ENCODE results near the gene SIGLEC14. TPM values are rescaled to one million over a fixed set of nuclear protein-coding genes. Genes with fewer than 3 reads are reported as not detected.

Gene SIGLEC14
- total RNA-seq, 6 donors from 2014 or later = 5.0 to 44.6 (median 22.3) TPM; not detected in 1

DNA sequence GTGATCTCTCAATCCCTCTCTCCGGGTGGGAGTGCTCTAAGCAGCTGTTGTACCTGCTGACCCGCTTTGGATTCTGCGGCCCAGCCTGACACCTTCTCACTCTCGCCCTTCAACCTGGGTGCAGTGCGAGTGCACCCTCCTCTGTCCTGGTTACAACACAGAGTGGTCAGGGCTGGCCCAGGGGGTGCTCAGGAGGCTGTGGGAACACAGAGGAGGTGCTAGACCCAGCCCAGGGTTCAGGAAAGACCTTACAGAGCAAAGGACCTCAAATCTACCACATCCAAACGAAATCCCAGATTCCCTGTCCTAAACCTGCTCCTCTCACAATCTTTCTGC lies 51.9 kb downstream of the SIGLEC14 start:
- Histone ChIP-seq H3K36me3 (no peaks in the 10 kb centered on the region), H3K27ac (peak overlapping the region in 2 of 4 donors; percentile 66 to 71), H3K4me3 (peak overlapping the region; percentile 32 to 72 (median 59)), H3K9me3 (no peaks in the 10 kb centered on the region), H3K4me1 (peaks cover 11 to 16% (median 14%) of the 10 kb centered on the region in 4 donors), H3K27me3 (no peaks in the 10 kb centered on the region)
- ATAC-seq (ENCODE audit: low FRiP score in 2 of 2) (peak; percentile 11 to 22), DNase-seq (no peak)
- WGBS, 2 donors = 25 to 34% methylated on average over 3 to 6 of the region's 6 CpGs
- TF ChIP-seq POLR2AphosphoS5 (IDR thresholded peaks at IDR 0.05) (no peak), POLR2A (IDR thresholded peaks at IDR 0.05) (no peak), EP300 (IDR thresholded peaks at IDR 0.05) (no peak)
- TF ChIP-seq, protein P1, sequence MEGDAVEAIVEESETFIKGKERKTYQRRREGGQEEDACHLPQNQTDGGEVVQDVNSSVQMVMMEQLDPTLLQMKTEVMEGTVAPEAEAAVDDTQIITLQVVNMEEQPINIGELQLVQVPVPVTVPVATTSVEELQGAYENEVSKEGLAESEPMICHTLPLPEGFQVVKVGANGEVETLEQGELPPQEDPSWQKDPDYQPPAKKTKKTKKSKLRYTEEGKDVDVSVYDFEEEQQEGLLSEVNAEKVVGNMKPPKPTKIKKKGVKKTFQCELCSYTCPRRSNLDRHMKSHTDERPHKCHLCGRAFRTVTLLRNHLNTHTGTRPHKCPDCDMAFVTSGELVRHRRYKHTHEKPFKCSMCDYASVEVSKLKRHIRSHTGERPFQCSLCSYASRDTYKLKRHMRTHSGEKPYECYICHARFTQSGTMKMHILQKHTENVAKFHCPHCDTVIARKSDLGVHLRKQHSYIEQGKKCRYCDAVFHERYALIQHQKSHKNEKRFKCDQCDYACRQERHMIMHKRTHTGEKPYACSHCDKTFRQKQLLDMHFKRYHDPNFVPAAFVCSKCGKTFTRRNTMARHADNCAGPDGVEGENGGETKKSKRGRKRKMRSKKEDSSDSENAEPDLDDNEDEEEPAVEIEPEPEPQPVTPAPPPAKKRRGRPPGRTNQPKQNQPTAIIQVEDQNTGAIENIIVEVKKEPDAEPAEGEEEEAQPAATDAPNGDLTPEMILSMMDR (IDR thresholded peaks at IDR 0.05) = no peak

- no peaks in the 10 kb centered on the region for H3K36me3 ChIP-seq
- TF ChIP-seq POLR2A (IDR thresholded peaks at IDR 0.05) (peak in 1 of 4 donors; percentile 12), POLR2AphosphoS5 (IDR thresholded peaks at IDR 0.05) (peak; percentile 24 to 87), EP300 (IDR thresholded peaks at IDR 0.05) (no peak)
- TF ChIP-seq, protein P1 (IDR thresholded peaks at IDR 0.05) = peak in 1 of 6 experiments; percentile 16
- no peaks in the 10 kb centered on the region for H3K27me3 ChIP-seq
- H3K4me3 ChIP-seq = peak overlapping the region; percentile 50 to 72 (median 60)
- ATAC-seq (ENCODE audit: low FRiP score in 2 of 2) (peak; percentile 99), DNase-seq (peak; percentile 99 to 100)
- H3K9me3 ChIP-seq = no peaks in the 10 kb centered on the region
- H3K4me1 ChIP-seq = peaks cover 11 to 16% (median 14%) of the 10 kb centered on the region in 4 donors
- H3K27ac ChIP-seq = peak overlapping the region in 2 of 4 donors; percentile 66 to 71
- WGBS, 2 donors = 2% methylated on average over 23 to 57 of the region's 61 CpGs
Measured at GRCh38 chr19:51593969-51594773, 52.5 kb downstream of the SIGLEC14 start.

DNA sequence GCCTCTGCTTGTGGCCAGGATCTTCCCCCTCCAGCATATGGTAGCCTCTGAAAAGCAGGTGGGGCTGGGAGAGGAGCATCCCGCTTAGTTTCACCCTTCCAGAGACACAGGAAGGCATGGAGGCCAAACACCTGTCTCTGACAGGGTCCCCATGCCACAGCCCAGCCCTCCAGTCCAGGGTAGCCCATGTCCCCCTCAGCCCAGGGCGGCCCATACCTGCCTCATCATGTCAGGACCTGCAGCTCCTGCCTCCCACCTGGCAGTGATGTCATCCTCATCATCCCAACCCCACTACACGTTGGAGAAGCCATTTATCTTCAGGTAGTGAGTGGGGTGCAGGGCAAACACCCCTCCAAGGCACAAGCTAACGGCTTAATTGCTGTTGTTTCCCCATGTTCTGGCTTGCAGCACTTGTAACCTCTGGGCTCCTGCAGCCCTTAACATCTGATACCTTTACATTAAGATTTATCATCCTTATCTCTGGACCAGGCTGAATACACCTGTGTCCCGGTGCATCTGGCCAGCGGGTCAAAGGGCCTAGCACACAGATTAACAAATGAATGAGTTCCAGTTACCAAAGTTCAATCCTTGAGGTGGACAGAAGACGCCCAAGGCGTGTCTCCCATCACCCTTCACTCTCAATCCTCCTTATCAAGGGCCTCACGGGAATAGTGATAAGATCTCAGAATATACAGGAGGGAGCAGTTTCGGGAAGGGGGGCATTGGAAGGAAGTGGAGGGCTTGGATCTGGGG lies 53.3 kb downstream of the SIGLEC14 start:
- H3K36me3 ChIP-seq = no peaks in the 10 kb centered on the region
- H3K27ac ChIP-seq = peak overlapping the region in 2 of 4 donors; percentile 6 to 71
- H3K4me1 ChIP-seq = peaks cover 11 to 16% (median 14%) of the 10 kb centered on the region in 4 donors
- peak overlapping the region; percentile 50 to 72 (median 60) for H3K4me3 ChIP-seq
- WGBS, 2 donors = 20 to 24% methylated on average over 9 to 10 of the region's 10 CpGs
- TF ChIP-seq, protein P1 (IDR thresholded peaks at IDR 0.05) = no peak
- TF ChIP-seq EP300 (IDR thresholded peaks at IDR 0.05) = no peak
- no peak for TF ChIP-seq POLR2A (IDR thresholded peaks at IDR 0.05)
- no peak for TF ChIP-seq POLR2AphosphoS5 (IDR thresholded peaks at IDR 0.05)
- no peak for DNase-seq
- H3K9me3 ChIP-seq = peaks cover 0 to 2% (median under 1%) of the 10 kb centered on the region in 4 donors
- H3K27me3 ChIP-seq = no peaks in the 10 kb centered on the region
- ATAC-seq (ENCODE audit: low FRiP score in 2 of 2) = no peak

Small RNA genes within 50 kb of the gene (small RNA-seq; reads per million reads assigned to genes)
- 0 reads per million in 4 donors for gene AC018755.2
- gene MIR125A = 0 reads per million in 4 donors
- gene MIR99B = 1.7 to 2.6 (median 1.9) reads per million in 4 donors
- 0 reads per million in 4 donors for gene MIRLET7E

Other genes starting within 250 kb of the SIGLEC14 start
- 10 to 100 TPM; 13.2 to 76.5 (median 16.9) TPM for gene SIGLEC10, start 229.2 kb downstream of the SIGLEC14 start, total RNA-seq
- gene SIGLEC8, start 188.4 kb downstream of the SIGLEC14 start, total RNA-seq = 1 to 10 TPM in 3 of 6 donors, under 1 TPM in 3; 0.78 to 4.2 (median 1.8) TPM
- gene CEACAM18, start 168.3 kb downstream of the SIGLEC14 start, total RNA-seq = not detected
- 1 to 10 TPM in 4 of 6 donors, under 1 TPM in 1, not detected in 1; 0.30 to 4.5 (median 3.3) TPM for gene SIGLEC12, start 145.0 kb downstream of the SIGLEC14 start, total RNA-seq
- gene SIGLEC6, start 115.2 kb downstream of the SIGLEC14 start, total RNA-seq = 1 to 10 TPM in 3 of 6 donors, not detected in 3; 7.2 to 7.9 (median 7.8) TPM
- gene ZNF175, start 75.5 kb downstream of the SIGLEC14 start, total RNA-seq = 10 to 100 TPM in 4 of 6 donors, 1 to 10 TPM in 2; 5.3 to 23.3 (median 12.0) TPM
- 1 to 10 TPM in 3 of 6 donors, under 1 TPM in 1, not detected in 2; 0.46 to 9.4 (median 5.7) TPM for gene SIGLEC5, start 16.4 kb downstream of the SIGLEC14 start, total RNA-seq
- gene SPACA6, start 46.5 kb upstream of the SIGLEC14 start, total RNA-seq = 100 to 1,000 TPM in 1 of 6 donors, 10 to 100 TPM in 4, 1 to 10 TPM in 1; 6.2 to 157 (median 19.7) TPM
- gene HAS1, start 77.2 kb upstream of the SIGLEC14 start, total RNA-seq = 1 to 10 TPM in 2 of 6 donors, under 1 TPM in 1, not detected in 3; 0.30 to 1.9 (median 1.8) TPM
- gene FPR1, start 105.1 kb upstream of the SIGLEC14 start, total RNA-seq = 100 to 1,000 TPM in 1 of 6 donors, 10 to 100 TPM in 5; 17.0 to 105 (median 39.8) TPM
- gene FPR2, start 114.4 kb upstream of the SIGLEC14 start, total RNA-seq = 10 to 100 TPM in 3 of 6 donors, 1 to 10 TPM in 3; 4.2 to 52.4 (median 20.5) TPM
- gene FPR3, start 148.3 kb upstream of the SIGLEC14 start, total RNA-seq = 10 to 100 TPM in 5 of 6 donors, 1 to 10 TPM in 1; 8.8 to 50.9 (median 20.1) TPM
- 10 to 100 TPM in 3 of 6 donors, 1 to 10 TPM in 3; 7.4 to 82.8 (median 12.1) TPM for gene ZNF577, start 241.1 kb upstream of the SIGLEC14 start, total RNA-seq

Data from upper lobe of left lung (tissue), 6 donors.